ENCODE data around the gene GABPB1. TPM values are rescaled to one million over a fixed set of nuclear protein-coding genes. Genes with fewer than 3 reads are reported as not detected.
"Not testable (repeated sequence)": the region's sequence is repeated elsewhere in the genome, so short reads cannot be mapped to it uniquely, and the experiment has no call there.

The GABPB1 gene
- 51.1 TPM for polyA plus RNA-seq (2013)

- no peaks in the 10 kb centered on the region for H3K9me3 ChIP-seq (ENCODE audit: control extremely low read depth in 1 of 5, control insufficient read depth in 4 of 5, insufficient read depth in 2 of 5, low read depth in 1 of 5, low read length in 4 of 5)
- ChIA-PET POLR2A (interaction anchor here (0.6 to 1.5 kb wide), 5 partner anchors 27 to 734 kb away, joined by 3 to 4 read pairs (median 3); partner anchors contain the start of genes DTWD1, TRPM7 and USP8), CTCF (interaction anchor here (1.1 to 1.5 kb wide), 3 partner anchors 8 to 111 kb away, joined by 3 read pairs; partner anchors contain the start of gene USP8)
- H3K4me1 ChIP-seq (ENCODE audit: control extremely low read depth in 1 of 4, control insufficient read depth in 4 of 4, insufficient read depth in 4 of 4, low read length in 3 of 4): peaks cover 34 to 59% (median 43%) of the 10 kb centered on the region in 4 experiments
- no peaks in the 10 kb centered on the region for H3K27me3 ChIP-seq (replicated peaks in 2 of 5; ENCODE audit: control insufficient read depth in 4 of 5, insufficient read depth in 5 of 5, low read length in 4 of 5)
- H3K36me3 ChIP-seq (ENCODE audit: control insufficient read depth in 4 of 4, insufficient read depth in 4 of 4, low read length in 3 of 4): peaks cover 0 to 15% (median 1%) of the 10 kb centered on the region in 4 experiments
- under 1% methylated on average over 52 of the region's 70 CpGs for WGBS (ENCODE audit: insufficient coverage)
- H3K27ac ChIP-seq (ENCODE audit: insufficient read depth in 1 of 2, low read depth in 1 of 2, low read length in 2 of 2, poor library complexity in 1 of 2, severe bottlenecking in 2 of 2): peak within 1 kb of the TSS; percentile 95 to 96
- DNase-seq: peak; percentile 96 to 98 (median 98)
- H3K4me3 ChIP-seq (ENCODE audit: control insufficient read depth in 1 of 7, extremely low read depth in 1 of 7, insufficient read depth in 4 of 7, low read depth in 2 of 7, low read length in 6 of 7): peak within 1 kb of the TSS; percentile 82 to 99 (median 95)
These were observed at the start of gene GABPB1 for GRCh38 chr15:50354838-50355618. Gene GABPB1 (minus strand): TSS chr15:50355198. CDS start chr15:50309798, 45,400 bp downstream.

DNA sequence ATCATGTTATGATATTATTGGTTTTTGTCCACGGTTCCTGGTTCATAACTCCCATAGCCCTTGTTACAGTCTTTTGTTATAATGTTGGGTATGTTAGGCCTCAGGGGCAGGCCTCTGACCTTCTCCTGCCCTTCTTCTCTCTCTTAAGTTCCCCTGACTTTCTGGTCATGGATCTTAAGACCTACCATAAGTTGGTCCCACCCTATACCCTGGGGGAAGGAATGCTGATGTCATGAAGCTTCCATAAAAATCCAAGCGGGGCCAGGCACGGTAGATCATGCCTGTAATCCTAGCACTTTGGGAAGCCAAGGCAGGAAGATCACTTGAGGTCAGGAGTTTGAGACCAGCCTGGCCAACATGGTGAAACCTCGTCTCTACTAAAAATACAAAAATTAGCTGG is 36.6 kb upstream of the GABPB1 start:
- H3K27me3 ChIP-seq (replicated peaks in 2 of 5; ENCODE audit: control insufficient read depth in 4 of 5, insufficient read depth in 5 of 5, low read length in 4 of 5); H3K36me3 ChIP-seq (ENCODE audit: control insufficient read depth in 4 of 4, insufficient read depth in 4 of 4, low read length in 3 of 4); H3K4me3 ChIP-seq (ENCODE audit: control insufficient read depth in 1 of 7, extremely low read depth in 1 of 7, insufficient read depth in 4 of 7, low read depth in 2 of 7, low read length in 6 of 7); DNase-seq; H3K9me3 ChIP-seq (ENCODE audit: control extremely low read depth in 1 of 5, control insufficient read depth in 4 of 5, insufficient read depth in 2 of 5, low read depth in 1 of 5, low read length in 4 of 5); H3K27ac ChIP-seq (ENCODE audit: insufficient read depth in 1 of 2, low read depth in 1 of 2, low read length in 2 of 2, poor library complexity in 1 of 2, severe bottlenecking in 2 of 2); CTCF ChIA-PET; POLR2A ChIA-PET: not testable (repeated sequence)
- 100% methylated on average over 2 of the region's 4 CpGs for WGBS (ENCODE audit: insufficient coverage)
- H3K4me1 ChIP-seq (ENCODE audit: control extremely low read depth in 1 of 4, control insufficient read depth in 4 of 4, insufficient read depth in 4 of 4, low read length in 3 of 4): peaks cover 0 to 13% (median 5%) of the 10 kb centered on the region in 4 experiments

GRCh38 chr15:50390554-50391264 is 35.7 kb upstream of the GABPB1 start:
- Histone ChIP-seq H3K4me1 (ENCODE audit: control extremely low read depth in 1 of 4, control insufficient read depth in 4 of 4, insufficient read depth in 4 of 4, low read length in 3 of 4) (peaks cover 0 to 13% (median 5%) of the 10 kb centered on the region in 4 experiments), H3K4me3 (ENCODE audit: control insufficient read depth in 1 of 7, extremely low read depth in 1 of 7, insufficient read depth in 4 of 7, low read depth in 2 of 7, low read length in 6 of 7) (no peak overlapping the region), H3K27me3 (replicated peaks in 2 of 5; ENCODE audit: control insufficient read depth in 4 of 5, insufficient read depth in 5 of 5, low read length in 4 of 5) (no peaks in the 10 kb centered on the region), H3K27ac (ENCODE audit: insufficient read depth in 1 of 2, low read depth in 1 of 2, low read length in 2 of 2, poor library complexity in 1 of 2, severe bottlenecking in 2 of 2) (no peak overlapping the region), H3K9me3 (ENCODE audit: control extremely low read depth in 1 of 5, control insufficient read depth in 4 of 5, insufficient read depth in 2 of 5, low read depth in 1 of 5, low read length in 4 of 5) (no peaks in the 10 kb centered on the region), H3K36me3 (ENCODE audit: control insufficient read depth in 4 of 4, insufficient read depth in 4 of 4, low read length in 3 of 4) (no peaks in the 10 kb centered on the region)
- DNase-seq: peak; percentile 15 to 72 (median 65)
- 60% methylated on average over 2 of the region's 4 CpGs for WGBS (ENCODE audit: insufficient coverage)
- POLR2A ChIA-PET: no interaction called here
- CTCF ChIA-PET: no interaction called here

GRCh38 chr15:50382408-50382807 is 27.4 kb upstream of the GABPB1 start:
- DNase-seq: peak; percentile 9 to 57 (median 48)
- H3K9me3 ChIP-seq (ENCODE audit: control extremely low read depth in 1 of 5, control insufficient read depth in 4 of 5, insufficient read depth in 2 of 5, low read depth in 1 of 5, low read length in 4 of 5); CTCF ChIA-PET; POLR2A ChIA-PET; H3K36me3 ChIP-seq (ENCODE audit: control insufficient read depth in 4 of 4, insufficient read depth in 4 of 4, low read length in 3 of 4); H3K27ac ChIP-seq (ENCODE audit: insufficient read depth in 1 of 2, low read depth in 1 of 2, low read length in 2 of 2, poor library complexity in 1 of 2, severe bottlenecking in 2 of 2); H3K27me3 ChIP-seq (replicated peaks in 2 of 5; ENCODE audit: control insufficient read depth in 4 of 5, insufficient read depth in 5 of 5, low read length in 4 of 5); H3K4me1 ChIP-seq (ENCODE audit: control extremely low read depth in 1 of 4, control insufficient read depth in 4 of 4, insufficient read depth in 4 of 4, low read length in 3 of 4): not testable (repeated sequence)
- peak overlapping the region in 1 of 7 experiments; percentile 10 for H3K4me3 ChIP-seq (ENCODE audit: control insufficient read depth in 1 of 7, extremely low read depth in 1 of 7, insufficient read depth in 4 of 7, low read depth in 2 of 7, low read length in 6 of 7)
- 0% methylated on average over 2 of the region's 5 CpGs for WGBS (ENCODE audit: insufficient coverage)

GRCh38 chr15:50381438-50381837 is 26.4 kb upstream of the GABPB1 start:
- Histone ChIP-seq H3K4me3 (ENCODE audit: control insufficient read depth in 1 of 7, extremely low read depth in 1 of 7, insufficient read depth in 4 of 7, low read depth in 2 of 7, low read length in 6 of 7) (no peak overlapping the region), H3K36me3 (ENCODE audit: control insufficient read depth in 4 of 4, insufficient read depth in 4 of 4, low read length in 3 of 4) (no peaks in the 10 kb centered on the region), H3K27me3 (replicated peaks in 2 of 5; ENCODE audit: control insufficient read depth in 4 of 5, insufficient read depth in 5 of 5, low read length in 4 of 5) (no peaks in the 10 kb centered on the region), H3K27ac (ENCODE audit: insufficient read depth in 1 of 2, low read depth in 1 of 2, low read length in 2 of 2, poor library complexity in 1 of 2, severe bottlenecking in 2 of 2) (no peak overlapping the region), H3K9me3 (ENCODE audit: control extremely low read depth in 1 of 5, control insufficient read depth in 4 of 5, insufficient read depth in 2 of 5, low read depth in 1 of 5, low read length in 4 of 5) (no peaks in the 10 kb centered on the region), H3K4me1 (ENCODE audit: control extremely low read depth in 1 of 4, control insufficient read depth in 4 of 4, insufficient read depth in 4 of 4, low read length in 3 of 4) (peaks cover 0 to 5% (median 2%) of the 10 kb centered on the region in 4 experiments)
- POLR2A ChIA-PET: interaction anchor here (1.1 kb wide), 1 partner anchor 27 kb away, joined by 3 read pairs; the partner anchor contains the start of gene GABPB1
- CTCF ChIA-PET: no interaction called here
- no CpG with 5 or more reads among the region's 1 CpG for WGBS (ENCODE audit: insufficient coverage)
- no peak for DNase-seq

DNA sequence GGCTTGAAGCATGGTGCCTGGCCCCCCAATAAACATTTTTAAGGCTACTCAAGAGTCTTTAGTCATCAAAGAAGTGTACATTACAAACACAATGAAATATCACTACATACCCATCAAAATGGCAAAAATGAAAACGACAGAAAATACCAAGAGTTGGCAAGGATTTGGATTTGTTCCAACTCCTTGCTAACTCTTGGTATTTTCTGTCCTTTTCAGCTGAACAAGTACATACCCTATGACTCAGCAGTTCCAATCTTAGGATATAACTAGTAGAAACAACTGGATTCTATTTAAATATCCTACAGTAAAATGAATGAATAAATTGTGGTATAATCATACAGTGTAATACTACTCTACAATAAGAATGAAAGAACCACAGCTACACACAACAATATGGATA is 25.1 kb upstream of the GABPB1 start:
- WGBS (ENCODE audit: insufficient coverage): no CpG with 5 or more reads among the region's 1 CpG
- no peaks in the 10 kb centered on the region for H3K9me3 ChIP-seq (ENCODE audit: control extremely low read depth in 1 of 5, control insufficient read depth in 4 of 5, insufficient read depth in 2 of 5, low read depth in 1 of 5, low read length in 4 of 5)
- ChIA-PET POLR2A (no interaction called here), CTCF (interaction anchor here (1.1 kb wide), 1 partner anchor 8 kb away, joined by 3 read pairs; no protein-coding TSS in a partner anchor)
- DNase-seq: no peak
- peaks cover 0 to 5% (median 2%) of the 10 kb centered on the region in 4 experiments for H3K4me1 ChIP-seq (ENCODE audit: control extremely low read depth in 1 of 4, control insufficient read depth in 4 of 4, insufficient read depth in 4 of 4, low read length in 3 of 4)
- no peaks in the 10 kb centered on the region for H3K36me3 ChIP-seq (ENCODE audit: control insufficient read depth in 4 of 4, insufficient read depth in 4 of 4, low read length in 3 of 4)
- H3K4me3 ChIP-seq (ENCODE audit: control insufficient read depth in 1 of 7, extremely low read depth in 1 of 7, insufficient read depth in 4 of 7, low read depth in 2 of 7, low read length in 6 of 7): no peak overlapping the region
- H3K27ac ChIP-seq (ENCODE audit: insufficient read depth in 1 of 2, low read depth in 1 of 2, low read length in 2 of 2, poor library complexity in 1 of 2, severe bottlenecking in 2 of 2): no peak overlapping the region
- no peaks in the 10 kb centered on the region for H3K27me3 ChIP-seq (replicated peaks in 2 of 5; ENCODE audit: control insufficient read depth in 4 of 5, insufficient read depth in 5 of 5, low read length in 4 of 5)

- H3K27me3 ChIP-seq (replicated peaks in 2 of 5; ENCODE audit: control insufficient read depth in 4 of 5, insufficient read depth in 5 of 5, low read length in 4 of 5); DNase-seq; H3K27ac ChIP-seq (ENCODE audit: insufficient read depth in 1 of 2, low read depth in 1 of 2, low read length in 2 of 2, poor library complexity in 1 of 2, severe bottlenecking in 2 of 2); H3K9me3 ChIP-seq (ENCODE audit: control extremely low read depth in 1 of 5, control insufficient read depth in 4 of 5, insufficient read depth in 2 of 5, low read depth in 1 of 5, low read length in 4 of 5); CTCF ChIA-PET; H3K36me3 ChIP-seq (ENCODE audit: control insufficient read depth in 4 of 4, insufficient read depth in 4 of 4, low read length in 3 of 4); H3K4me1 ChIP-seq (ENCODE audit: control extremely low read depth in 1 of 4, control insufficient read depth in 4 of 4, insufficient read depth in 4 of 4, low read length in 3 of 4); H3K4me3 ChIP-seq (ENCODE audit: control insufficient read depth in 1 of 7, extremely low read depth in 1 of 7, insufficient read depth in 4 of 7, low read depth in 2 of 7, low read length in 6 of 7): not testable (repeated sequence)
- 100% methylated on average over 3 of the region's 7 CpGs for WGBS (ENCODE audit: insufficient coverage)
- POLR2A ChIA-PET: interaction anchor here (0.6 kb wide), 1 partner anchor 47 kb away, joined by 3 read pairs; no protein-coding TSS in a partner anchor
These were observed 24.4 kb upstream of the GABPB1 start for GRCh38 chr15:50379413-50379812.
